Cardiac fibroblast (primary cell): ENCODE results near the gene LAMA1.

Source experiments
- DNase-seq, 2 donors: peaks; one replicate each; pipeline versions ENCODE4 v3.0.0 to v3.0.0-alpha.2; 2010; ENCODE audit warnings: low read depth in 2 of 2
- H3K4me3 ChIP-seq, 2 donors: replicated peaks in 1 of 2; 1 replicate in 1 of 2; 2 replicates in 1 of 2; pipeline ENCODE4 v1.5.1; 2011; ENCODE audit warnings: low read depth in 2 of 2, low read length in 2 of 2, mild to moderate bottlenecking in 2 of 2, moderate library complexity in 1 of 2
- CTCF ChIP-seq: IDR thresholded peaks from one replicate; pipeline ENCODE4 v1.5.1; 2011; ENCODE audit warnings: low read depth, mild to moderate bottlenecking, low read length, inconsistent platforms

The LAMA1 gene

GRCh38 chr18:6963452-6964097 lies 154.0 kb downstream of the LAMA1 start:
- no peak overlapping the region for H3K4me3 ChIP-seq
- no peak for DNase-seq
- no peak for TF ChIP-seq CTCF

GRCh38 chr18:6962571-6963451 lies 154.8 kb downstream of the LAMA1 start:
- DNase-seq = no peak
- no peak for TF ChIP-seq CTCF
- H3K4me3 ChIP-seq = no peak overlapping the region

GRCh38 chr18:6961331-6961730 lies 156.3 kb downstream of the LAMA1 start:
- H3K4me3 ChIP-seq = no peak overlapping the region
- no peak for DNase-seq
- no peak for TF ChIP-seq CTCF

GRCh38 chr18:6960656-6961055 lies 156.9 kb downstream of the LAMA1 start:
- DNase-seq = peak; percentile 16 to 76
- H3K4me3 ChIP-seq = no peak overlapping the region
- TF ChIP-seq CTCF = no peak

GRCh38 chr18:6960124-6960523 lies 157.5 kb downstream of the LAMA1 start:
- DNase-seq = no peak
- H3K4me3 ChIP-seq = no peak overlapping the region
- TF ChIP-seq CTCF = no peak

- peak in 1 of 2 donors; percentile 7 for DNase-seq
- H3K4me3 ChIP-seq = no peak overlapping the region
- TF ChIP-seq CTCF = no peak
These were observed 158.5 kb downstream of the LAMA1 start for GRCh38 chr18:6959110-6959509.
